WI38 (cell line): ENCODE measurements around the gene ME3.
"Not testable (repeated sequence)": the region's sequence is repeated elsewhere in the genome, so short reads cannot be mapped to it uniquely, and the experiment has no call there.

ENCODE experiments used
- H3K4me3 ChIP-seq: 2 replicates; pipeline ENCODE4 v1.5.1; 2011; ENCODE audit warnings: low read depth, mild to moderate bottlenecking, control low read depth, low read length
- CTCF ChIP-seq: IDR thresholded peaks from 2 replicates; pipeline ENCODE4 v1.5.1; 2012; ENCODE audit warnings: low read depth, mild to moderate bottlenecking, control low read depth, low read length

ME3 gene

GRCh38 chr11:86418917-86419316 lies 253.5 kb downstream of the ME3 start:
- TF ChIP-seq CTCF, result no peak
- H3K4me3 ChIP-seq, result no peak overlapping the region

GRCh38 chr11:86418513-86418912 lies 253.9 kb downstream of the ME3 start:
- TF ChIP-seq CTCF, result no peak
- no peak overlapping the region for H3K4me3 ChIP-seq

GRCh38 chr11:86418106-86418505 lies 254.3 kb downstream of the ME3 start:
- TF ChIP-seq CTCF, result no peak
- no peak overlapping the region for H3K4me3 ChIP-seq

- H3K4me3 ChIP-seq, result not testable (repeated sequence)
Observed at GRCh38 chr11:86416951-86417350, 255.5 kb downstream of the ME3 start.

GRCh38 chr11:86416494-86416893 lies 255.9 kb downstream of the ME3 start:
- TF ChIP-seq CTCF, result no peak

GRCh38 chr11:86415026-86415425 lies 257.4 kb downstream of the ME3 start:
- H3K4me3 ChIP-seq, result no peak overlapping the region
- TF ChIP-seq CTCF, result no peak

More at GRCh38 chr11:86416494-86416893, 255.9 kb downstream of the ME3 start:
- no peak overlapping the region for H3K4me3 ChIP-seq

GRCh38 chr11:86414032-86414431 lies 258.4 kb downstream of the ME3 start:
- no peak overlapping the region for H3K4me3 ChIP-seq

More at GRCh38 chr11:86414032-86414431, 258.4 kb downstream of the ME3 start:
- TF ChIP-seq CTCF, result no peak
